ENCODE results near the gene CFAP90.

The CFAP90 gene

GRCh38 chr5:7834982-7835381, 16.0 kb downstream of the CFAP90 start:
- no peak for DNase-seq (ENCODE audit: low read depth)
- TF ChIP-seq CTCF (IDR thresholded peaks at IDR 0.05; ENCODE audit: control insufficient read depth, extremely low read depth, insufficient read depth), result no peak
- H3K4me3 ChIP-seq (ENCODE audit: low read depth, low read length), result no peak overlapping the region

DNA sequence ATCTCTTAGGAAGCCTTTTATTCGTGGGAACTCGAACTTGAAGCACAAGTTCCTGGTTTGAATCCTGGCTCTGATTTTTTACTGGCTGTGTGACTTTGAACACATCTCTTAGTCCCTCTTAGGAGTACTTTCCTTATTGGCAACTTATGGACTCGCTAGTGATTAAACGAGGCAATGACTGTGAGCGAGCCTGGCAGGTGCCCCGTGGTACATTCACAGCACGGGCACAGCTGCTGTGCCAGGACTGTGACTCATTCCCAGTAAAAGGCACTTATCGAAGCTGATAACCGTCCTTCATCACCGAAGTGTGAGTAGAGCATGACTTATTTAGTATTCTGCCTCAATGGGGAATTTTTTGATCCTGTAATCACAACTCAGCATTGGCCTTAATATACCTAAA, 22.7 kb downstream of the CFAP90 start:
- DNase-seq (ENCODE audit: low read depth), result peak; percentile 86
- TF ChIP-seq CTCF (IDR thresholded peaks at IDR 0.05; ENCODE audit: control insufficient read depth, extremely low read depth, insufficient read depth), result no peak

DNA sequence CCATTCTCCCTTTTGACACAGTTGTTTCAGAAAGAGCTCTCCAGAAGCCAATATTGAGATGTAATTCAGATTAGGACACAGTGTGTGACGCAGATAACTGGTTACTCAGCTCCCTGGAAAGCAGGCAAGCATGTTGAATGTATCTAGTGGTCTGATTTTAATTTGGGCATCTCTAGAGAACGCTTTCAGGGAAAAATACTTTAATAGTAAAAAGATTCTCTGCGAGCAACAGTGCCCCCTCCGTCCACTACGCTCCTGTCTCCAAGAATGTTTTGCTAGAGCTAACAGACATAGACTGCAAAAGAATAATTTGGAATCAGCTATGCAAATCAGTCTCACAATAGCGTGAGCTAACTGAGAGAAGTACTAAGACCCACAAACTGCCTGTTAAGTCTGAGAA, 23.3 kb downstream of the CFAP90 start:
- no peak overlapping the region for H3K4me3 ChIP-seq (ENCODE audit: low read depth, low read length)
- DNase-seq (ENCODE audit: low read depth), result no peak
- no peak for TF ChIP-seq CTCF (IDR thresholded peaks at IDR 0.05; ENCODE audit: control insufficient read depth, extremely low read depth, insufficient read depth)

More for the DNA sequence above, 22.7 kb downstream of the CFAP90 start:
- no peak overlapping the region for H3K4me3 ChIP-seq (ENCODE audit: low read depth, low read length)

- DNase-seq (ENCODE audit: low read depth), result no peak
Observed at GRCh38 chr5:7825630-7826029, 25.3 kb downstream of the CFAP90 start.

DNA sequence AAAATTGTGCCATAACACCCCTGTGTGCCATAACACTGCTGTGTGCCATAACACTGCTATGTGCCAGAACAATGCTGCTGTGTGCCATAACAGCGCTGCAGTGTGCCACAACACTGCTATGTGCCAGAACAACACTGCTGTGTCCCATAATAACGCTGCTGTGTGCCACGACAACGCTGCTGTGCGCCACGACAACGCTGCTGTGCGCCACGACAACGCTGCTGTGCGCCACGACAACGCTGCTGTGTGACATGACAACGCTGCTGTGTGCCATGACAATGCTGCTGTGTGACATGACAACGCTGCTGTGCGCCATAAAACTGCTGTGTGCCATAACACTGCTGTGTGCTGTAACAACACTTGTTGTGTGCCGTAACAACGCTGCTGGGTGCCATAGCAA, 25.9 kb downstream of the CFAP90 start:
- H3K4me3 ChIP-seq (ENCODE audit: low read depth, low read length), result no peak overlapping the region
- TF ChIP-seq CTCF (IDR thresholded peaks at IDR 0.05; ENCODE audit: control insufficient read depth, extremely low read depth, insufficient read depth), result no peak
- no peak for DNase-seq (ENCODE audit: low read depth)

More at GRCh38 chr5:7825630-7826029, 25.3 kb downstream of the CFAP90 start:
- H3K4me3 ChIP-seq (ENCODE audit: low read depth, low read length), result no peak overlapping the region
- TF ChIP-seq CTCF (IDR thresholded peaks at IDR 0.05; ENCODE audit: control insufficient read depth, extremely low read depth, insufficient read depth), result no peak

DNA sequence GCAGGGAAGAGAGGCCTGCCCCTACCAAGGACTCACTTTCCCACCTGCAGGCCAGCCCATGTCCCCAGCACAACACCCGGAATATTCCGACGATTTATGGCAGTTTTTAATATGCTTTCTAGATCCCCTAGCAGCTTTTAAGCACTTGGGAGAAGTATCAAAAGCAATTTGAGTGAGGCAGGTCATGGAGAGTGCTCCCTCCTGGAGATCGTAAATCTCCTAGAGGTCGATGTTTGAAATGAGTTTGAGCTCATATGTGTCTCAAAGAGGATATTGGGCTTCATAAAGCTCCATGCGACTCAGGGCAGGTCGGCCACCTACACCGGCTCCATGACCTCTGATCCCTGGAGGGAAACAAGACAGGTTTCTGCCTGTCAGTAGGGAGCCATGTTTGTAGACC, 27.3 kb downstream of the CFAP90 start:
- H3K4me3 ChIP-seq (ENCODE audit: low read depth, low read length), result no peak overlapping the region
- no peak for TF ChIP-seq CTCF (IDR thresholded peaks at IDR 0.05; ENCODE audit: control insufficient read depth, extremely low read depth, insufficient read depth)
- no peak for DNase-seq (ENCODE audit: low read depth)

DNA sequence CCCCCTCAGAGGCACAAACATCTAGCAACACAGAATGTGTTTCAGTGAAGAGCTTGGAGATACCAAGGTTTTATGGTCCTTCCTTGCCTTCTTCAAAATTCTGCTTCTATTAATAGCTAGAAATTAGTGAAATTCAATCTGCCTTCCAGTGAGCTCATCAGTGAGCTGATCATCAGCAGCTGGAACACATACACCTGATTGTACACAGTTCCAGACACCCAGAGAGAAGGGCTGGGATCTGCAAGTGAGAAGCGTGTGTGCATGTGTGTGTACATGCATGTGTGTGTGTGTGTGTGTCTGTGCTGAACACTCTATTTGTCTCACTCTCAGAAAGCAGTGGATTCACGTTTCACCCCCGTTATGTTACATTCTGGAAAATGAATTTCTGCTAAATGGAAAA, 28.5 kb downstream of the CFAP90 start:
- H3K4me3 ChIP-seq (ENCODE audit: low read depth, low read length), result no peak overlapping the region
- no peak for DNase-seq (ENCODE audit: low read depth)
- no peak for TF ChIP-seq CTCF (IDR thresholded peaks at IDR 0.05; ENCODE audit: control insufficient read depth, extremely low read depth, insufficient read depth)
